Thyroid gland (tissue), 4 donors: ENCODE data around the gene ANO2. TPM values are rescaled to one million over a fixed set of nuclear protein-coding genes. Genes with fewer than 3 reads are reported as not detected.

ENCODE experiments used
- DNase-seq, 2 donors: peaks; one replicate each; pipeline ENCODE4 v3.0.0-alpha.2; 2019
- H3K27ac ChIP-seq, 3 donors: fragments of 200-600 bp; sonication (generic); 1 replicate in 2 of 3; 2 replicates in 1 of 3; pipeline ENCODE4 v1.5.1; 2016 to 2019; ENCODE audit warnings: mild to moderate bottlenecking in 1 of 3, moderate library complexity in 1 of 3
- H3K27me3 ChIP-seq: fragments of 200-600 bp; sonication (generic); one replicate; pipeline ENCODE4 v1.5.1; 2019
- H3K36me3 ChIP-seq, 2 donors: fragments of 200-600 bp; sonication (generic); one replicate each; pipeline ENCODE4 v1.5.1; 2016 to 2019
- H3K4me1 ChIP-seq, 2 donors: fragments of 200-600 bp; sonication (generic); one replicate each; pipeline ENCODE4 v1.5.1; 2017 to 2019
- H3K4me3 ChIP-seq, 3 donors: fragments of 200-600 bp; sonication (generic); replicated peaks in 1 of 3; 1 replicate in 2 of 3; 2 replicates in 1 of 3; pipeline ENCODE4 v1.5.1; 2016; ENCODE audit warnings: mild to moderate bottlenecking in 1 of 3
- H3K9me3 ChIP-seq: fragments of 200-600 bp; sonication (generic); one replicate; pipeline ENCODE4 v1.5.1; 2017
- CTCF ChIP-seq, 6 experiments: fragments of 200-600 bp in 3 of 6; fragments of 450-650 bp in 3 of 6; sonication (generic) in 3 of 6; IDR thresholded peaks; one replicate each; pipeline ENCODE4 v1.5.1; 2016 to 2019; ENCODE audit warnings: antibody characterized with exemption in 6 of 6, mild to moderate bottlenecking in 2 of 6, inconsistent platforms in 1 of 6, moderate library complexity in 1 of 6
- POLR2A ChIP-seq, 2 donors: fragments of 450-650 bp; IDR thresholded peaks; one replicate each; pipeline ENCODE4 v1.6.1; 2017; ENCODE audit warnings: antibody characterized with exemption in 2 of 2, mild to moderate bottlenecking in 2 of 2, moderate library complexity in 1 of 2
- WGBS, 2 donors: methylation state at CpG; one replicate each; pipeline ENCODE4 v1.1.5; 2017; 5-methylcytosine and 5-hydroxymethylcytosine counted together
- intact Hi-C: fragments of 100-400 bp; cut with DNase I; formaldehyde crosslinking; loops from one replicate; pipeline ENCODE4 v1.15.1; 2023
- total RNA-seq, 4 donors: library from RNA; depleted of rRNA; stranded (reverse); fragments of >200 nt; gene quantifications; one replicate each; pipeline ENCODE4 v1.2.3, GENCODE V29; 2016

Gene ANO2
- total RNA-seq, 4 donors from 2014 or later: 0.78 to 7.0 (median 2.2) TPM

DNA sequence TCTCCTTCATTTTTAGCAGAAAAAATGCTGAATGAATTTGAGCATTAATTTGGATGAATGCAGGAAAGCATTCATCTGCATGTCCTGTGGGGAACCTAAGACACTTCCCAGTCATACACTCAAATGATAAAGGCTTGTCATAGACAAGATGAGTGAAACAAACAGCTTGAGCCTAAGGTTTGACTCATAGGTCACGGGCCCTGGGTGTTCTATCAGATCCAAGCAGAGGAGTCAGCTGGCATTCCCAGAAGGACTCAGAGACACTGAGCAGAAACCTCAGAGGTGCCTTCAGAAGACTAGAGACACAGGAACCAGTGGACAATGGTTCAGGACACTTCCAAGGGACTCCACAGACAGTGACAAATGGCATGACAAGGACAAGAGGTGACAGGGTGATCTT lies 329.3 kb downstream of the ANO2 start:
- no peak for TF ChIP-seq POLR2A (IDR thresholded peaks at IDR 0.05)
- no peaks in the 10 kb centered on the region for H3K4me1 ChIP-seq
- no peak overlapping the region for H3K4me3 ChIP-seq
- H3K27ac ChIP-seq: no peak overlapping the region
- H3K27me3 ChIP-seq: no peaks in the 10 kb centered on the region
- H3K36me3 ChIP-seq: no peaks in the 10 kb centered on the region
- H3K9me3 ChIP-seq: no peaks in the 10 kb centered on the region
- intact Hi-C loops: no loop called here
- WGBS, 2 donors: 100% methylated on average over 1 of the region's 1 CpG
- no peak for DNase-seq

DNA sequence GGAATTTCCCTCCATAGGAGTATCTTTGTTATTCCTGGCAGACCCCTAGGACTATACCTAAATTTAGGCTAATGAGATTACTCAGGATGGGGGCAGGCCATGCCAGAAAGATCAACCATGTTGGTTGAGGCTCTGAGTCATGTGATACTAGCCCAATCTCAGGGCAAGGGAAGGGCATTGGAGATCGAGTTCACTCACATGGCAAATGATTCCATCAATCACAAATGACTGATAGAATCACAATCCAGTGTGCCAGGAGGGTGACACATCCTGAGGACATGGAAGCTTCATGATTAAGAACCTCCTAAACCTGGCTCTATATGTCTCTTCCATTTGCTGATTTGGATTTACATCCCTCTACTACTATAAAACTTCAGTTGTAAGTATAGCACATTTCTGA lies 330.8 kb downstream of the ANO2 start:
- 83 to 100% methylated on average over 1 of the region's 1 CpG for WGBS, 2 donors
- Histone ChIP-seq H3K27me3 (no peaks in the 10 kb centered on the region), H3K36me3 (no peaks in the 10 kb centered on the region), H3K27ac (no peak overlapping the region), H3K4me1 (no peaks in the 10 kb centered on the region), H3K9me3 (no peaks in the 10 kb centered on the region), H3K4me3 (no peak overlapping the region)
- intact Hi-C loops: no loop called here
- TF ChIP-seq CTCF (IDR thresholded peaks at IDR 0.05) (no peak), POLR2A (IDR thresholded peaks at IDR 0.05) (no peak)
- DNase-seq: no peak

DNA sequence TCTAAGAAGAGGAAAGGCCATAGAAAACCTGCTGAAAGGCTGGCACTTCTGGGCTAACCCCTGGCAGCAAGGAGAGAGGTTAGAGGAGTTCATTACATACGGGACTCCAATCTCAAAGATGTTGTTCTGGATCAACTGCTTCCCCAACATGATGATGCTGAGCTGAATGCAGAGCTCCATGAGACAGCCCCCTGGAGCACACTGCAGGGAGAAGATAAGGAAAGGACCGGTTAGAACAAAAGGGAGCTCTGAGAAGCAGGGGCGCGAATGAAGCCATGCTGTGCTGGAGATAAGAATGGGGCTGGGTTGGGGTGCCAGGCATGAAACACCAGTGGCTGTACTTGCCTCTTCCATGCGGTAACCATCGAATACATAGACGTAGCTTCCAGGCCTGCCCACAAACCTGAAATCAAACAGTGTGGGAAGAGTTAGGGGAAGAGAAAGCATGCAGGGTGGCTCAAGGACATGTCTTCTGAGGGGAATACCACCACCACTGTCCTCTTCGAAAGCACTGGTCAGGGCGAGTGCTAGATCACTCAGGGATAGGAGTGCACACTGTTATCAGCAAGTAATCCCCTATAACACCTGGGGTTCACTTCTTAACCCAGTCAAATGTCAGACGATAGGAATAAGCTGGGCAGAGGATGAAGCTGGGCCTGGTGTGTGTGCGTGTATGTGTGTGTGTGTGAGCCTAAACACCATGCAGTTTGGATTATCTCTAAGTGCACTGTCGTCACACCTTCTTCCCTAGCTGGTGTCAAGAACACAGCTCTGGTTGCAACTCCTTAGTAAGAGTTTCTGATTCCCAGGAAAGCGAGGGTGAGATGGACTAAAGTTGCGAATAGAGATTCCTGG lies 332.3 kb downstream of the ANO2 start:
- intact Hi-C loops: no loop called here
- H3K36me3 ChIP-seq: no peaks in the 10 kb centered on the region
- WGBS, 2 donors: 85 to 89% methylated on average over 14 of the region's 14 CpGs
- H3K27ac ChIP-seq: no peak overlapping the region
- H3K27me3 ChIP-seq: no peaks in the 10 kb centered on the region
- no peak for DNase-seq
- no peak overlapping the region for H3K4me3 ChIP-seq
- no peaks in the 10 kb centered on the region for H3K9me3 ChIP-seq
- TF ChIP-seq POLR2A (IDR thresholded peaks at IDR 0.05): no peak
- no peak for TF ChIP-seq CTCF (IDR thresholded peaks at IDR 0.05)
- no peaks in the 10 kb centered on the region for H3K4me1 ChIP-seq

DNA sequence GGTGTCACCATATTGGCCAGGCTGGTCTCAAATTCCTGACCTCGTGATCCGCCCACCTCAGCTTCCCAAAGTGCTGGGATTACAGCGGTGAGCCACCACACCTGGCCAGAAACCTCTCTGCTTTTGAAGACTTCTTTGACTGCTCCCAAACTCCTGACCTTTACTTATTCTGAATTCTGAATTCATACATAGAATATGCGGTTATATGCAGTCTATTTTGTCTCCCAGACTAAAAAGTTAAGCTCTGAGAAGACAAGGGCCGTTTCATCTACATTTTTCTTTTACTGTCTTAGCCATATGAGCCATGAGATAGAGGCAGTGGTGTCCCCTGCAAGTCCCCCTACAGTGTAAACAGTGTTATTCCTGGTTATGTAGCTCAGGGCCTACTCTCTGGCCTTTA lies 333.9 kb downstream of the ANO2 start:
- Histone ChIP-seq H3K4me3 (no peak overlapping the region), H3K36me3 (no peaks in the 10 kb centered on the region), H3K4me1 (no peaks in the 10 kb centered on the region), H3K27ac (no peak overlapping the region), H3K27me3 (no peaks in the 10 kb centered on the region), H3K9me3 (no peaks in the 10 kb centered on the region)
- no peak for DNase-seq
- no peak for TF ChIP-seq CTCF (IDR thresholded peaks at IDR 0.05)
- no peak for TF ChIP-seq POLR2A (IDR thresholded peaks at IDR 0.05)
- 94 to 97% methylated on average over 5 of the region's 5 CpGs for WGBS, 2 donors
- intact Hi-C loops: no loop called here

DNA sequence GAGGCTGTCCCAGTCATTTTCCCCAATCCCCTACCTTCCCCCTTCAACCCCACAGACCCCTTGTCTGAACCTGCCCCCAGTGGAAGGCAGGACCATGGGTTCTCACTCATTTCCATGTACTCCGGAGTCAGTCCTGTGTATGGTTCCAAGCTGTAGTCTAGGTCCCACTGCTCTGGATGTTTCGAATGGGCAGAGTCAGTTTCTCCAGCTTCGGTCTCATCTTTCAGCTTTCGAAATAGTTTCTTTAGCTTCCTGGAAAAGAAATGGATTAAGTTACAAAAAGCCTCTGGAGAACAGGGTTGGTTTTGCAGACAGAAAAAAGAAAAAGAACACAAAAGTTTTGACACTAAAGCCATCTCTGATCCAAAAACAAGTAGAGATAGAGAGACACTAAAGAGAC lies 345.7 kb downstream of the ANO2 start:
- TF ChIP-seq CTCF (IDR thresholded peaks at IDR 0.05) (no peak), POLR2A (IDR thresholded peaks at IDR 0.05) (no peak)
- Histone ChIP-seq H3K9me3 (no peaks in the 10 kb centered on the region), H3K27ac (no peak overlapping the region), H3K4me1 (no peaks in the 10 kb centered on the region), H3K4me3 (no peak overlapping the region), H3K27me3 (no peaks in the 10 kb centered on the region), H3K36me3 (no peaks in the 10 kb centered on the region)
- DNase-seq: no peak
- intact Hi-C loops: no loop called here
- WGBS, 2 donors: 73 to 90% methylated on average over 4 of the region's 4 CpGs
